IPS-15b (cell line): ENCODE measurements around the gene MPL.
A peak's percentile ranks its signal among the peaks of the same experiment; 100 is the strongest.

Experiments used
- H3K27me3 ChIP-seq: one replicate; pipeline ENCODE4 v1.6.1; 2013; ENCODE audit warnings: low read length; ENCODE audit not compliant: control insufficient read depth, insufficient read depth
- H3K36me3 ChIP-seq: one replicate; pipeline ENCODE4 v1.6.1; 2013; ENCODE audit warnings: low read length; ENCODE audit not compliant: control insufficient read depth, insufficient read depth
- H3K4me1 ChIP-seq: one replicate; pipeline ENCODE4 v1.6.1; 2013; ENCODE audit warnings: mild to moderate bottlenecking, low read length; ENCODE audit not compliant: control insufficient read depth, insufficient read depth
- H3K4me3 ChIP-seq: one replicate; pipeline ENCODE4 v1.5.1; 2013; ENCODE audit warnings: low read depth, low read length
- H3K9ac ChIP-seq: one replicate; pipeline ENCODE4 v1.6.1; 2013; ENCODE audit warnings: low read depth, mild to moderate bottlenecking, low read length
- H3K9me3 ChIP-seq: one replicate; pipeline ENCODE4 v1.6.1; 2013; ENCODE audit warnings: mild to moderate bottlenecking, low read length; ENCODE audit not compliant: control insufficient read depth, insufficient read depth

Gene MPL

DNA sequence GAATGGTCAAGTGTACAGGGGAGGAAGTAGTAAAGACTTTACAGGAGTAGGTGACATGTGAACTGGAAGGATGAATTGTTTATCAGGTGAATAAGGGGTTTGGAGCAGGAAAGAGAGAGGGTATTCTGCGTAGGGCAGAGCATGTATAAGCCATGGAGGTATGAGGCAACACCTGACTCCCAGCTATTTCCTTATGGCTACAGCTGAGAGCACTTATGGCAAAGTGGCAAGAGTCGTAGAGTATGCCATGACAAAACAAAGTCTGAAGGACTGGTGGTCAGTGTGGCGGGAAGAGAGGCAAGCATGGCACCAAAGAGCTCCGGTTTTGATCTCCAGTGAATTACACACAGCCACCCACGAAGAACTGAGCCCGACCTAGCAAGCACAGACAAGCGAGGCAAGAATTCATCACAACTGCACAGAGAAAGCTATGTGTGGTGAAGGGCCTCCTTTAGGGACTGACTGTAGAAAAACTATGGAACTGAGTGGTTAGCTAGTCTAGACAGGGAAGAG lies 39.2 kb downstream of the MPL start:
- H3K9ac ChIP-seq, result no peak overlapping the region
- H3K4me1 ChIP-seq, result no peaks in the 10 kb centered on the region

DNA sequence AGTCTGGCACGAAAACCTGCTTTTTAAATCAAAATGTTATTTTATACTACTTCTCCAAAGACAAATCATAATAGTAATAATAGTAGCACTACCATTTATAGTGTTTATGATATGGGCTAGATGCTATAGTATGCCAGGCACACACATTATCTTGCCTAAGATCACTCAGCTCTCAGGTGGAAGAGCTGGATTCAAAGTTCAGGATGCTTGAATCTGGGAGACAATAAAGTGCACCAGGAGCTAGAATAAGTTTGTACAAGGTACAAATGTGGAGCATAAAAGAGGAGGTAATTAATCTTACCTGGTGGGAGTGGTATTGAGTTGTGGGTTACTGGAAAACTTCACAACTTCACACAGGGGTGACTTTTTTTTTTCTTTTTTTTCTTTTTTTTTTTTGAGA lies 40.2 kb downstream of the MPL start:
- Histone ChIP-seq H3K27me3 (no peaks in the 10 kb centered on the region), H3K9ac (no peak overlapping the region), H3K4me1 (no peaks in the 10 kb centered on the region)

More for the DNA sequence above, 39.2 kb downstream of the MPL start:
- Histone ChIP-seq H3K9me3 (no peaks in the 10 kb centered on the region), H3K4me3 (no peak overlapping the region), H3K27me3 (no peaks in the 10 kb centered on the region), H3K36me3 (no peaks in the 10 kb centered on the region)

DNA sequence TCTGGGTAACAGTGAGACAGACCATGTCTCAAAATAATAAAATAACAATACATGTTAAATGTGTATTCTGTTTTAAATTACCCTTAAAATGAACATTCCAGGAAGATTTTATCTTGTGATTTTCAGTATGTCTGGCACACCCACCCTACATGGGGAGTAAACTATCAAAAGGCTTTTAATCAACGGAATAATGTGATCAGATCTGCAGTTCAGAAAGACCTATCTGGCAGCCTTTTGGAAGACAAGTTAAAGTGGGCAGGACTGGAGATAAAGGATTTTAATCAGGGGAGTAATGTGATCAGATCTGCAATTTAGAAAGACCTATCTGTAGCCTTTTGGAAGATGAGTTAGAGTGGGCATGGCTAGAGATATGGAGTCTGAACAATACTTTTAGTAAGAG lies 41.9 kb downstream of the MPL start:
- H3K9ac ChIP-seq, result no peak overlapping the region
- H3K36me3 ChIP-seq, result peaks cover 10% of the 10 kb centered on the region
- H3K9me3 ChIP-seq, result no peaks in the 10 kb centered on the region
- H3K4me1 ChIP-seq, result no peaks in the 10 kb centered on the region
- no peak overlapping the region for H3K4me3 ChIP-seq
- H3K27me3 ChIP-seq, result no peaks in the 10 kb centered on the region

More for the DNA sequence above, 40.2 kb downstream of the MPL start:
- Histone ChIP-seq H3K36me3 (no peaks in the 10 kb centered on the region), H3K9me3 (no peaks in the 10 kb centered on the region), H3K4me3 (no peak overlapping the region)

DNA sequence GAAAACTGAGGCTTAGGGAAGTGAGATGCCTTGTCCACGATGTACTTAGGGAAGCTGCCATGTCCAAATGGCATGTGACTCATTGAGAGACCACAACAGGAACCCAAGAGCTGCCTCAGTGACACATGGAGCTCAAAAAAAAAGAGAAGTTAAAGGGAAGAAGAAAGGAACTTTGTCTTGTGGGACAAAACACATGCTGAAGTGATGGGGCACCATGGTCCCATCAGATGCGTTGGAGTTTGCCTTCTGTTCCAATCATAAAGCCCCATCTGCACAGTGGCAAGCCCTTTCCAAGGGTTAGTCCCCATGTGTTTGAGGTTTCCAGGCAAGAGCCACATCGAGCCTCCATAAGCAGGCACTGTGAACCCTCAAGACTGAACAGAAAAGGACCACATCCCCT lies 44.0 kb downstream of the MPL start:
- Histone ChIP-seq H3K27me3 (no peaks in the 10 kb centered on the region), H3K9ac (no peak overlapping the region), H3K4me3 (no peak overlapping the region), H3K36me3 (peaks cover 23% of the 10 kb centered on the region), H3K4me1 (no peaks in the 10 kb centered on the region), H3K9me3 (no peaks in the 10 kb centered on the region)

DNA sequence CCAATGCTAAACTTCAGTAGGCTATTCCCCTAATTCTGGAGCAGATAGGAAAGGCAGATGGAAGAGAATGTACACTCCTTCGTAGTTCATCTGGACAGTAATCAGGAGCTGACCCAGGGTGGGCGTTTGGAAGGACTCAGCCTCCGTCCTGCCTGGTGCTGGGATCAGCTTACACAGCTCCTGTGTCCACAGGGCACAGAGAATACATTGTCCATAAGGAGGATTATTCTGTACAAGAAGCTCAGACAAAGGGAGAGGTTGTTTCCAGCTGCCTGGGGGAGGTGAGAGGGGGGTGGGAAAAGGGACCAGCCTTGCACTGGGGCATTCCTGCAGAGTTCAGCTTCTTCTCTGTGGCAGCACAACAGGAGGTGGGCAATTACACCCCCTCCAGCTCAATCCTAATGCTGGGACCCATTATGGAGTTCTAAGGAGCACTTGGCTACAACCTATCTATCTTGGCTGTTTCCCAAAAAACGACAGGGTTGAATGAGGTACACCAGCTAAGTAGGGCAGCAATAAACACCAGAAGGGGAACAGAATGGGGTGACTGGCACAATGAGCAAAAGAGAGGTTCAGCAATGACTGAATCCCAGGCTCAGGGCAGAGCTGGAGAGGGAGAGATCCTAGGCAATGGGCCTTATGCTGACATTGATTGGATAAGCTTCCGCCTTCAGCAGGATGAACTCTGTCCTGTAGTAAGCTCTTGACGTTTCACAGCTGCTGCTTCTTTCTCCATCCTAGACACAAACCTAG lies 44.6 kb downstream of the MPL start:
- Histone ChIP-seq H3K9me3 (no peaks in the 10 kb centered on the region), H3K4me1 (no peaks in the 10 kb centered on the region), H3K9ac (no peak overlapping the region), H3K36me3 (peaks cover 28% of the 10 kb centered on the region), H3K27me3 (no peaks in the 10 kb centered on the region), H3K4me3 (no peak overlapping the region)

DNA sequence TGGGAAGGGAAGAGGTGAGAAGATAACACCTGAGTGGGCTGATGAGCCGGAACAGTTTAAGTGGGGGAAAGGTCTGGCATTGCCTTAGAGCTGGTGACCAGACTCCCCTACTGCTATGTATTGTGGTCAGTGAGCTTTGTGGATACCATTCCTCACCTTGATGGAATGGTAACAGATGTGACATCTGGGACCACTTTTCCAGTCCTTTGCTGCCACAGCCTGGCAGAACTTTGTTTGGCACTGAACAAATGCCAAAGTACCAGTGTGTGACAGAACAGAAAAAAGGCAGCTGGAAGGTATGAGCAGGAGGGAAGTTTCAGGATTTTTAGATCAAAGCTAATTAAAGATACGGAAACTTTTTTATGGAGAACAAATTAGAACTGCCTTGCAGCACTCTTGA lies 45.8 kb downstream of the MPL start:
- no peaks in the 10 kb centered on the region for H3K9me3 ChIP-seq
- H3K36me3 ChIP-seq, result peaks cover 28% of the 10 kb centered on the region
- H3K27me3 ChIP-seq, result no peaks in the 10 kb centered on the region
- no peak overlapping the region for H3K9ac ChIP-seq
- no peaks in the 10 kb centered on the region for H3K4me1 ChIP-seq
- no peak overlapping the region for H3K4me3 ChIP-seq

DNA sequence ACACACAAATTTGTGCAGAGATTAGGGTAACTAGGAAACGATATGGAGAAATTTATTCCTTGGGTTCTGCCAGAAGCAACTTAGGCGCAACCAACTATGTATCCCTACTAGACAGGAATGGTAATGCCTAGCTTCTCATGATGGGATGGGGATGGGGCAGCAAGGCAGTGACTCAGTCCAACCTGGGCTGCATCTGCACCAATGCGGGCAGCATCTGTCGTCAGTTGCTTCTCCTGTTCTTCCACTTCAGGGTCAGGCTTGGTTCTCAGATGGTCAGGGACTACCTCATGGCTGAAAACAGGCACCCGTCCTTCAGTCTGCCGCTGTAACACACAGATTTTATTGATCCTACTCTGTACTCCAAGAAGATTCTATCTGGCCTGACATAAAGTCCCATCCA lies 49.1 kb downstream of the MPL start:
- no peak overlapping the region for H3K4me3 ChIP-seq
- peaks cover 4% of the 10 kb centered on the region for H3K4me1 ChIP-seq
- no peak overlapping the region for H3K9ac ChIP-seq
- H3K9me3 ChIP-seq, result no peaks in the 10 kb centered on the region
- H3K27me3 ChIP-seq, result no peaks in the 10 kb centered on the region
- H3K36me3 ChIP-seq, result peaks cover 28% of the 10 kb centered on the region

DNA sequence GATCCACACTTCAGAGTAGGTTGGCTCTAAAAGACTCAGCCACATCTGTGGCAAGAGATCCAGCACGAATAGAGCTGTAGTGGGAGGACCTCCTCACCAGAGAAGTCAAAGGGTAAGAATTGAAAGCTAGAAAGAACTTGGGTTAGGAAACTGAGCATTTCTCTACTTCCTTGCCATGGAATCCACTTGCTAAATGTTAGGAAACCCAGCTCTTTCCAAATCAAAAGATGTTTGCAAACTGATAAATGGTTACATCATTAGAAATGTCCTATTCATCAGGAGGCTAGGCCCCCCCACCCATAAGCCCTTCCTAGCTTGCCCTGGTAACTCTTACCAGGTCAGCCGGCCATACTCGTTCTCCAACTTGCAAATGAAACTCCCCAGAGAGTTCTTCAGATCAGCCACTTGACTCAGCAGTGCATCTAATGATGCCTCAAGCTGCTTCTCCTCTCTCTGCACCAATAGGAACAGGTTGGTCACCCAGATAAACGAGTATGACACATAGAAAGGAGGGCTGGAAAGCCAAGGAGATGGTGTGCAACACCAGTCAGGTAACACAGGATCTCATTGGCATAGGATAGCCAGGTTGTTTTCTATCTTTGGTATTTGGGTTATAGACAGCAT lies 50.5 kb downstream of the MPL start:
- Histone ChIP-seq H3K4me1 (peaks cover 4% of the 10 kb centered on the region), H3K9ac (peak overlapping the region; percentile 68), H3K4me3 (peak overlapping the region; percentile 93), H3K9me3 (no peaks in the 10 kb centered on the region), H3K27me3 (no peaks in the 10 kb centered on the region), H3K36me3 (peaks cover 28% of the 10 kb centered on the region)

DNA sequence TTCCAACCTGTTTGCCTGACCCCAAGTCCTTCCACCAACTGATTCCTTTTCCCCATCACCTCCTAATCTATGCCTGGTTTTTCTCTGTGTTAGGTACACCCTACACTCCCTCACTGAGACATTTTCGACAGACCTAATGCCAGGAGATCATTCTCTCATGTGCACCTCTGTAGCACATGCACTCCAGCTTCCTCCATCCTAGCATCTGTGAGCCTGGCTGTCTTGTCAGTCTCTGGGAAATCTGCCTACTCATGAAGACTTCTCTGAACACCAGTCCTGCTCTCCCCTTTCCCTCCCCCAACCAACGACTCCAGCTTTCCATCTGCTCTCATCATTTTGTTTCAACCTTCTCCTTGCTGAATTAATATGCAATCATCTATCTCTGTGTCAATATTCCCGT lies 51.0 kb downstream of the MPL start:
- H3K9me3 ChIP-seq, result no peaks in the 10 kb centered on the region
- H3K9ac ChIP-seq, result peak overlapping the region; percentile 68
- H3K4me1 ChIP-seq, result peaks cover 4% of the 10 kb centered on the region
- no peaks in the 10 kb centered on the region for H3K27me3 ChIP-seq
- H3K4me3 ChIP-seq, result peak overlapping the region; percentile 93
- H3K36me3 ChIP-seq, result peaks cover 24% of the 10 kb centered on the region

DNA sequence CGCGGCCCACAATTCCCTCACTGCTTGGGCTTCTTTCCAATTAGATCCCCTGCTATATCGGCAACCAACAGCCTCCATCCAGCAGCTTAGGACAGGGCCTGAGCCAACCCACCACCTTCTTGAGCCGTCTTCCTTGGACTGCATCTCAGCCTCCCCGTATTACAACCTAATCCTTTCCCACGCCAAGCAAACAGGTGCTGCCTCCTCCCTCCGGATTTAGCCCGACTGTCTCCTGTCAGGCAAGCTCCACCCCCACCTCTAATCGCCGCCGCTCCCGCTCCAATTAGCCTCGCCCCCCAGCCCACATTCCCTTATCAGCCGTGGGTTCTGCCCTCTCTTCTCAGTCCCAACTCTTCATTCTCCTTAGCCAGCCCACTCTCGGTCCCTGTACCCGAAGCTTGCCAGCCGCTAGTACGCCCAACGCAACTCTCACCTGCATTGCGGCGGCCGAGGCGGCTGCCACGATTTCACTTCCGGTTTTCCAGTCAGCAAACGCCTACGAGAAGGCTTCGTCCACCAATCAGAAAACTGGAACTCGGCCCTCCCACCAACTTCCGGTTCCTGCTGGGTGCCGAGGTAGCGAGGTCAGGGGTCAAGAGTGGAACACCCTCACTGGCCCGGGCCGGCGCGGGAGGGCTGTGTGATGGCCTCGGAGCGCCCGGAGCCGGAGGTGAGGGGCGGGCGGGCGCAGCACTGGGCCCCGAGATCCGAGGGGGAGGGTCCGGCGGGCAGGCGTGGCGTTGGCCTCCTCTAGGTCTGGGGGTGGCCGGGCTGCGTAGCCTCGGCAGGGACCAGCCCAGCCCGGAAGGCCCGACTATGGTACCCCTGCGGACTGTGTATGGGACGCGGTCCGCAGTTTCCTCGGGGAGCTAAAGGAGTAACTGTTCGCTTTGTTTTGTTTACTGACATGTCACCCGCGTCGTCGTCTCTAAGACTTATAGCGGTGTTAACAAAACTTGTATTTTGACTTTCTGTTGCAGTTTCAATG lies 52.0 kb downstream of the MPL start, which contains the start of the genes MED8 and SZT2:
Gene MED8, minus strand, starts transcription at position 475 of the 988 bp plus-strand sequence. Its CDS starts 36 bp downstream, at position 439.
Gene SZT2, plus strand, starts transcription at position 574 of the 988 bp plus-strand sequence. Its CDS starts 70 bp downstream, at position 644.
- H3K4me1 ChIP-seq, result peaks cover 4% of the 10 kb centered on the region
- peaks cover 17% of the 10 kb centered on the region for H3K36me3 ChIP-seq
- H3K9me3 ChIP-seq, result no peaks in the 10 kb centered on the region
- H3K27me3 ChIP-seq, result no peaks in the 10 kb centered on the region
- H3K4me3 ChIP-seq, result peak within 1 kb of the TSS; percentile 93
- H3K9ac ChIP-seq, result peak within 1 kb of the TSS; percentile 79

DNA sequence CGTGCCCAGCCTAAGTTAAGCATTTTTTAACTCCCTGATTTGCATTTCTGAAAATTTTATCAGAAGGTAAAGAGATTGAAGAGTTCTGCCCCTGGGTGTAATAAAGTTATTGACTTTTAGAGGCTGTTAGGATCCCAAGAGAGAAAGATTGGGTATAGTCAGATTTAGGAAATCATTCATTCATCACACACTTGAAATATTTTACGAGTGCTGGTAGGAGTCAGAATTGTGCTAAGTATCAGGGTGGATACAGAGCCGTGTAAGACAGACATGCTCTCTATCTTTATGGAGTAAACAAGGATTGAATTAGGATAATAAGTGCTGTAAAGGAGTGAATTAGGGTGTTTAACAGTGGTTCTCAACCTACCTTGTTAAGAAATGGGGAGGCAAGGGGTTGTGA lies 55.1 kb downstream of the MPL start:
- H3K36me3 ChIP-seq, result no peaks in the 10 kb centered on the region
- no peak overlapping the region for H3K9ac ChIP-seq
- H3K4me1 ChIP-seq, result peaks cover 4% of the 10 kb centered on the region
- H3K9me3 ChIP-seq, result no peaks in the 10 kb centered on the region
- H3K4me3 ChIP-seq, result no peak overlapping the region
- no peaks in the 10 kb centered on the region for H3K27me3 ChIP-seq
